Measurements from ENCODE around the gene ABR.

DNA sequence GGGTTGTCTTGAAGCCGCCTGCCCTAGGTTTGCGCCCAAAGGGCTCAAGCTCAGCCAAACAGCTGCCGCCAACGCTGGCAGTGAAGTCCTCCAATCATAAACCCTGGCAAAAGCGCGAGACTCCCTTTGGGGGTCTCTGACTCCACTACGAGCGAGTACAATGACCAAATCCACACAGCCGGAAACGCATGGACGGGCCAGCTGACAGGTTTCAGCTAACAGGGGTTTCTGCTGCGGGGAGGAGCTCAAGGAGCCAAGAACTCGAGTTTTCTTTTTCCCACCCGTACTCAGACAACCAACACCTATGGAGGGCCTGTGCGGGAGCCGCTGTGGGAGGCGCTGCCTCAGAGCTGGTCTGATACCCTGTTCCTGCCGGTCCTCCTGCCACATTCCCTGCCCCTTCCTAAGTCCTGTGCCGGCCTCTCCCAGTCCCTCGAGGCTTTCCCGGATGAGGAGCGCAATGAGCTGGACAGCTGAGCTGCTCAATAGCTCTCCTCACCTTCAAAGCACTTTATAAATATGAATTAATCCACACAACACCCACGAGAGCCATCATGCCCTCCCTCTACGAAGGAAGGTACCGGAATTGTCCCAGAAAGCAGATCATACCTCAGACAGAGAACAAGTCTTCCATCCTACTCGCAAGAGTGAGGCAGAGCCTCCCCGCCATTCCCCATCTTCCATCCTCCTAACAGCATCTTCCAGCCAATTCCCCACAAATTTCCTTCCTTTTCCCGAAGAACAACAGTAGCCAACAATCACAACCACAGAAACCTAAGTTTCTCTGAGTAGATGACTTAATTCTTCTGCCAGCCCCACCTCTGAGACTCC, 6.1 kb downstream of the ABR start:
- TF ChIP-seq, protein P1, sequence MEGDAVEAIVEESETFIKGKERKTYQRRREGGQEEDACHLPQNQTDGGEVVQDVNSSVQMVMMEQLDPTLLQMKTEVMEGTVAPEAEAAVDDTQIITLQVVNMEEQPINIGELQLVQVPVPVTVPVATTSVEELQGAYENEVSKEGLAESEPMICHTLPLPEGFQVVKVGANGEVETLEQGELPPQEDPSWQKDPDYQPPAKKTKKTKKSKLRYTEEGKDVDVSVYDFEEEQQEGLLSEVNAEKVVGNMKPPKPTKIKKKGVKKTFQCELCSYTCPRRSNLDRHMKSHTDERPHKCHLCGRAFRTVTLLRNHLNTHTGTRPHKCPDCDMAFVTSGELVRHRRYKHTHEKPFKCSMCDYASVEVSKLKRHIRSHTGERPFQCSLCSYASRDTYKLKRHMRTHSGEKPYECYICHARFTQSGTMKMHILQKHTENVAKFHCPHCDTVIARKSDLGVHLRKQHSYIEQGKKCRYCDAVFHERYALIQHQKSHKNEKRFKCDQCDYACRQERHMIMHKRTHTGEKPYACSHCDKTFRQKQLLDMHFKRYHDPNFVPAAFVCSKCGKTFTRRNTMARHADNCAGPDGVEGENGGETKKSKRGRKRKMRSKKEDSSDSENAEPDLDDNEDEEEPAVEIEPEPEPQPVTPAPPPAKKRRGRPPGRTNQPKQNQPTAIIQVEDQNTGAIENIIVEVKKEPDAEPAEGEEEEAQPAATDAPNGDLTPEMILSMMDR (IDR thresholded peaks at IDR 0.05) = no peak
- no peak for TF ChIP-seq POLR2A (IDR thresholded peaks at IDR 0.05)
